ENCODE data around the gene ATP5MC2. TPM values are rescaled to one million over a fixed set of nuclear protein-coding genes. Genes with fewer than 3 reads are reported as not detected.
"Not testable (repeated sequence)": the region's sequence is repeated elsewhere in the genome, so short reads cannot be mapped to it uniquely, and the experiment has no call there.

Gene ATP5MC2
- polyA plus RNA-seq, 1 donor from 2014 or later = 331 TPM

- H3K27ac ChIP-seq (ENCODE audit: low read length) = no peak overlapping the region
- no peak for TF ChIP-seq POLR2AphosphoS5 (IDR thresholded peaks at IDR 0.05)
- TF ChIP-seq RAD21 (conservative IDR thresholded peaks at IDR 0.05) = no peak
- TF ChIP-seq CTCF (IDR thresholded peaks at IDR 0.05; ENCODE audit: poor library complexity, severe bottlenecking) = no peak
- TF ChIP-seq TAF1 (IDR thresholded peaks at IDR 0.05; ENCODE audit: low read depth) = no peak
- TF ChIP-seq REST (IDR thresholded peaks at IDR 0.05; ENCODE audit: borderline replicate concordance) = no peak
- no peak for TF ChIP-seq EZH2 (IDR thresholded peaks at IDR 0.05; ENCODE audit: borderline replicate concordance, insufficient read depth, low read length, poor library complexity, severe bottlenecking)
- TF ChIP-seq EP300 (conservative IDR thresholded peaks at IDR 0.05; ENCODE audit: poor library complexity, severe bottlenecking) = no peak
- TF ChIP-seq SMC3 (conservative IDR thresholded peaks at IDR 0.05; ENCODE audit: poor library complexity) = no peak
- no peak for TF ChIP-seq MXI1 (conservative IDR thresholded peaks at IDR 0.05; ENCODE audit: poor library complexity, severe bottlenecking)
- H3K9me2 ChIP-seq (ENCODE audit: insufficient read depth, low read length) = no peaks in the 10 kb centered on the region
- no peaks in the 10 kb centered on the region for H3K9me3 ChIP-seq (ENCODE audit: low read length)
- H3F3A ChIP-seq (ENCODE audit: insufficient read depth, low read length, poor library complexity, severe bottlenecking) = no peaks in the 10 kb centered on the region
- no peak overlapping the region for H3K4me2 ChIP-seq (ENCODE audit: low read length)
- no peak overlapping the region for H2AFZ ChIP-seq (ENCODE audit: low read depth, low read length)
- no peaks in the 10 kb centered on the region for H3K79me2 ChIP-seq (replicated peaks; ENCODE audit: insufficient read depth, low read length)
- no peak overlapping the region for H3K9ac ChIP-seq (ENCODE audit: low read length)
- no peaks in the 10 kb centered on the region for H3K36me3 ChIP-seq (ENCODE audit: insufficient read depth, low read length)
- H3K4me3 ChIP-seq (ENCODE audit: low read length) = no peak overlapping the region
- no peaks in the 10 kb centered on the region for H4K20me1 ChIP-seq (ENCODE audit: insufficient read depth)
- H3K27me3 ChIP-seq (ENCODE audit: insufficient read depth, low read depth, low read length) = no peaks in the 10 kb centered on the region
Observed at GRCh38 chr12:53683983-53684382, 8.1 kb upstream of the ATP5MC2 start.

GRCh38 chr12:53683494-53683893 is 7.6 kb upstream of the ATP5MC2 start:
- H3K9ac ChIP-seq (ENCODE audit: low read length) = no peak overlapping the region
- no peaks in the 10 kb centered on the region for H3K79me2 ChIP-seq (replicated peaks; ENCODE audit: insufficient read depth, low read length)
- no peaks in the 10 kb centered on the region for H3K9me2 ChIP-seq (ENCODE audit: insufficient read depth, low read length)
- no peak overlapping the region for H2AFZ ChIP-seq (ENCODE audit: low read depth, low read length)
- H3K27me3 ChIP-seq (ENCODE audit: insufficient read depth, low read depth, low read length) = no peaks in the 10 kb centered on the region
- no peak overlapping the region for H3K27ac ChIP-seq (ENCODE audit: low read length)
- no peaks in the 10 kb centered on the region for H3F3A ChIP-seq (ENCODE audit: insufficient read depth, low read length, poor library complexity, severe bottlenecking)
- no peaks in the 10 kb centered on the region for H3K36me3 ChIP-seq (ENCODE audit: insufficient read depth, low read length)
- H4K20me1 ChIP-seq (ENCODE audit: insufficient read depth) = no peaks in the 10 kb centered on the region
- no peak overlapping the region for H3K4me2 ChIP-seq (ENCODE audit: low read length)
- no peak overlapping the region for H3K4me3 ChIP-seq (ENCODE audit: low read length)
- TF ChIP-seq REST (IDR thresholded peaks at IDR 0.05; ENCODE audit: borderline replicate concordance) = no peak
- TF ChIP-seq MXI1 (conservative IDR thresholded peaks at IDR 0.05; ENCODE audit: poor library complexity, severe bottlenecking) = no peak
- no peak for TF ChIP-seq TAF1 (IDR thresholded peaks at IDR 0.05; ENCODE audit: low read depth)
- no peak for TF ChIP-seq SMC3 (conservative IDR thresholded peaks at IDR 0.05; ENCODE audit: poor library complexity)
- TF ChIP-seq POLR2AphosphoS5 (IDR thresholded peaks at IDR 0.05) = no peak
- no peak for TF ChIP-seq RAD21 (conservative IDR thresholded peaks at IDR 0.05)
- TF ChIP-seq EP300 (conservative IDR thresholded peaks at IDR 0.05; ENCODE audit: poor library complexity, severe bottlenecking) = no peak
- TF ChIP-seq EZH2 (IDR thresholded peaks at IDR 0.05; ENCODE audit: borderline replicate concordance, insufficient read depth, low read length, poor library complexity, severe bottlenecking) = no peak
- TF ChIP-seq CTCF (IDR thresholded peaks at IDR 0.05; ENCODE audit: poor library complexity, severe bottlenecking) = no peak
- H3K9me3 ChIP-seq (ENCODE audit: low read length) = no peaks in the 10 kb centered on the region

GRCh38 chr12:53680061-53680460 is 4.2 kb upstream of the ATP5MC2 start:
- H2AFZ ChIP-seq (ENCODE audit: low read depth, low read length); H3K36me3 ChIP-seq (ENCODE audit: insufficient read depth, low read length); H3K4me2 ChIP-seq (ENCODE audit: low read length); H3K9me2 ChIP-seq (ENCODE audit: insufficient read depth, low read length); H3K9me3 ChIP-seq (ENCODE audit: low read length); H3K4me3 ChIP-seq (ENCODE audit: low read length); H3K27ac ChIP-seq (ENCODE audit: low read length); H4K20me1 ChIP-seq (ENCODE audit: insufficient read depth); H3K27me3 ChIP-seq (ENCODE audit: insufficient read depth, low read depth, low read length); H3K79me2 ChIP-seq (replicated peaks; ENCODE audit: insufficient read depth, low read length); H3K9ac ChIP-seq (ENCODE audit: low read length); H3F3A ChIP-seq (ENCODE audit: insufficient read depth, low read length, poor library complexity, severe bottlenecking): not testable (repeated sequence)

All from neural cell (in vitro differentiated cells).